Stimulated activated CD4-positive, alpha-beta T cell treated with anti-CD3 and anti-CD28 coated beads, Interleukin-1b, Interleukin-23, amount 100 ng/mL, for 1 hour (primary cell): Measurements from ENCODE around the gene ADGRE3.
"Not testable (repeated sequence)": the region's sequence is repeated elsewhere in the genome, so short reads cannot be mapped to it uniquely, and the experiment has no call there.

Experiments
- DNase-seq, 2 donors: peaks; one replicate each; pipeline ENCODE4 v3.0.0-alpha.2; 2020; ENCODE audit warnings: low read depth in 2 of 2

ADGRE3 gene

DNA sequence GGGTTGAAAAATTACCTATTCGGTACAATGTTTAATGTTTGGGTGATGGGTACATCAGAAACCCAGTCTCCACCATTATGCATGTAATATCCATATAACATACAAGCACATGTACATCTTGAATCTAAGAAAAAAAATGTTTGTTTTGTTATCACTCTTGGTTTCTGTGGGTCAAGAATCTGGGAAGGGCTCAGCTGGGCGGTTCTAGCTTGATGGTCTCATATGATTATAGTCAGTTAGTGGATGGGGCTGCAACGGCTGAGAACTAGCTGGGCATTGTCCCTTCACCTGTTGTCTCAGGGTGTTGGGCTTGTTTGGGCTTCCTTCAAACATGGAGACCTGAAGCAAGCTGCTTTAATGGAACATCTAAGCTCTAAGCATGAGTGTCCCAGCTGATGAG is 4.7 kb downstream of the ADGRE3 start:
- DNase-seq = no peak

DNA sequence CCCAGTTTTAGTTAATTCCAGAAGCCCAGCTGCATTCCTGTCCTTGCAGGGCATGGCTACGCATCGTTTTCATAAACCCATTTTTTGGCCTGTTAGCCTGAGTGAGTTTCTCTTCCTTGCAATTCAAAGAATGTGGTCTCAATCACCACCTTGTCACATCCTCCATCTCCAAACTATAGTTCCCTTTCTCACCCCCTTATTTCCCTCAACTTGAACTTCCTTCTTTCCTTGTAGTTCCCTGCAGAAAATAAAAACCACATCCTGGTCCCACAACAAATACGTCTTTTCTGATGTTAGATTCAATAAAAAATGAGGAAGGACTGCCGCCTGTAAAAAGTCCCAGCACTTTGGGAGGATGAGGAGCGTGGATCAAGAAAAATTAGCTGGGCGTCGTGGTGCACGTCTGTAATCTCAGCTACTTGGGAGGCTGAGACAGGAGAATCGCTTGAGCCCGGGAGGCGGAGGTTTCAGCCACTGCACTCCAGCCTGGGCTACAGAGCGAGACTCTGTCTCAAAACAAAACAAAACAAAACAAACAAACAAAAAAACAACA is 13.2 kb downstream of the ADGRE3 start:
- no peak for DNase-seq

- no peak for DNase-seq
These were observed 14.7 kb downstream of the ADGRE3 start for GRCh38 chr19:14659874-14660489.

GRCh38 chr19:14655726-14656125 is 18.9 kb downstream of the ADGRE3 start:
- DNase-seq = no peak

GRCh38 chr19:14654786-14655560 is 19.7 kb downstream of the ADGRE3 start:
- no peak for DNase-seq

DNA sequence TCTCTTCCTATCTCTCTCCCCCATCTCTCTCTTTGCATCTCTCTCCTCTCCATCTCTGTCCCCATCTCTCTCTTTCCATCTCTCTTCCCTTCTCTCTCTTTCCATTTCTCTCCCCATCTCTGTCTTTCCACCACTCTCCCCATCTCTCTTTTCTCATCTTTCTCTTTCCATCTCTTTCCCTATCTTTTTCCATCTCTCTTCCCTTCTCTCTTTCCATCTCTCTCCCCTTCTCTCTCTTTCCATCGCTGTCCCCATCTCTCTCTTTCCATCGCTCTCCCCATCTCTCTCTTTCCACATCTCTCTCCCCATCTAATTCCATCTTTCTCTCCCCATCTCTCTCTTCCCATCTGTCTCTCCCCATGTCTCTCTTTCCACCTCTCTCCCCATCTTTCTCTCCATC is 24.5 kb downstream of the ADGRE3 start:
- no peak for DNase-seq

GRCh38 chr19:14649020-14649419 is 25.6 kb downstream of the ADGRE3 start:
- DNase-seq = no peak

GRCh38 chr19:14648506-14648905 is 26.1 kb downstream of the ADGRE3 start:
- no peak for DNase-seq

DNA sequence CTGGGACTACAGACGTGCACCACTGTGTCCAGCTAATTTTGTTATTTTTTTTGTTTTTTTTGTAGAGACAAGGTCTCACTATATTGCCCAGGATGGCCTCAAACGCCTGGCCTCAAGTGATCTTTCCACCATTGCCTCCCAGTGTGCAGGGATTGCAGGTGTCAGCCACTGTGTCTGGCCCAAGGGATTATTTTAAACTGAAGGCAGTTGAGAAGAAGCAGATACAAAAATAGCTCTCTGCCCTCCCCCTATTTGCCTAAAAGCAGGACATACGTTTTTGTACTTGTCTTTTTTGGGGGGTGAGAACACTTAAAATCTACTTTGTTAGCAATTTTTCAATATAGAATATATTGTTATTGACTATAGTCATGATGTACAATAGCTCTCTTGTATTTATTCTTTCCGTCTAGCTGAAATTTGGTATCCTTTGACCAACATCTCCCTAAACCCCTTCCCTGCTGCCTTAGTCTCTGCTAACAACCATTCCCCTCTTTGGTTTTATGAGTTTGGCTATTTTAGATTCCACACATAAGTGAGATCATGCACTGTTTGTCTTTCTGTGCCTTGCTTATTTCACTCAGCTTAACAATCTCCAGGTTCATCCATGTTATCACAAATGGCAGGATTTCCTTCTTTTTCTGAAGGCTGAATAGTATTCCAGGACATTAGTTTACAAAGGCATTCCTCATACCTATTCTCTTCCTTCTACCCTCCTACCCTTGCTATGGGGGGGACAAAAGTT is 34.9 kb downstream of the ADGRE3 start:
- no peak for DNase-seq

- DNase-seq = no peak
These were observed 42.4 kb downstream of the ADGRE3 start for GRCh38 chr19:14632286-14632685.

DNA sequence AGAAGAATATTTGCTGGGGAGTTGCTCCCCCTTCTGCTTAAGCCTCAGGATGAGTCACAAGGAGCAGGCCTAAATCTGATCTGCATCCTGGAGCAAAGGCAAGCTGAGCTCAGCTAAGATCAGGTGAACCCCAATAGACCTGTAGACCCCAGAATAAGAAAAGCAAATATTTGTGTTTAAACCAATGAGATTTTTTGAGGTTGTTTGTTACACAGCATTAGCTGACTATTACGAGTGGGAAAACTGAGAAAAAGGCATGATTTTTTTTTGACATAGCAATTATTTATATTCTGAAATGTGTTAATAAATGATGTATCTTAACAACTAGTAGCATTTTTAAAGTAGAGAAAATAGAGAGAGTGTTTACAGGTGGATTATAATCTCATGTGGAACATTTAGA is 45.1 kb downstream of the ADGRE3 start:
- no peak for DNase-seq

DNA sequence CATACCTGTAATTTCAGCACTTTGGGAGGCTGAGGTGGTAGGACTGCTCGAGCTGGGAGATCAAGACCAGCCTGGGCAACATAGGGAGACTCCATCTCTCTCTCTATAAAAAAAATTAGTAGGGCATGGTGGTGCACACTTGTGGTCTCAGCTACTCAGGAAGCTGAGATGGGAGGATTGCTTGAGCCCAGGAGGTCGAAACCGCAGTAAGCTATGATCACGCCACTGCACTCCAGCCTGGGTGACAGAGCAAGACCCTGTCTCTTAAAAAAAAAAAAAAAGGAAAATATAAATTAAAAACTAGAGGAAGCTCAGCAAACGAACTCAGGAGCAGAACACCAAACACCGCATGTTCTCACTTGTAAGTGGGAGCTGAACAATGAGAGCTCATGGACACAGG is 50.2 kb downstream of the ADGRE3 start:
- DNase-seq = not testable (repeated sequence)

GRCh38 chr19:14619404-14619803 is 55.2 kb downstream of the ADGRE3 start:
- no peak for DNase-seq

- no peak for DNase-seq
These were observed 58.2 kb downstream of the ADGRE3 start for GRCh38 chr19:14616407-14616806.

- DNase-seq = no peak
These were observed 59.0 kb downstream of the ADGRE3 start for GRCh38 chr19:14615623-14616022.

DNA sequence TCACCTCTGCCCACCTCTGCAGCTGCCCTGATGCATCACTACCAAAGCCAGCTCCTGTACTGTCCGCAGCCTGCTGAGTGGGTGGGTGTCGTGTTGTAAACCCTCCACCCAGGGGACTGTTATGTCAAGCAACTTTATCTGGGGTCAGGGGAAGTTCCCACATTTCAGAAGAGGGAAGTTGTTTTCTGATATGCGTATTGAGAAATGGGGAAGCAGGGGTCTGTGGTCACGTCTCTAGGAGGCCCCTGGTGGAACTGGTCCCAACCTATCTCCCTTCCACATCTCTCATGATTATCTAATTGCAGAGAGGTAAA is 60.6 kb downstream of the ADGRE3 start:
- no peak for DNase-seq

DNA sequence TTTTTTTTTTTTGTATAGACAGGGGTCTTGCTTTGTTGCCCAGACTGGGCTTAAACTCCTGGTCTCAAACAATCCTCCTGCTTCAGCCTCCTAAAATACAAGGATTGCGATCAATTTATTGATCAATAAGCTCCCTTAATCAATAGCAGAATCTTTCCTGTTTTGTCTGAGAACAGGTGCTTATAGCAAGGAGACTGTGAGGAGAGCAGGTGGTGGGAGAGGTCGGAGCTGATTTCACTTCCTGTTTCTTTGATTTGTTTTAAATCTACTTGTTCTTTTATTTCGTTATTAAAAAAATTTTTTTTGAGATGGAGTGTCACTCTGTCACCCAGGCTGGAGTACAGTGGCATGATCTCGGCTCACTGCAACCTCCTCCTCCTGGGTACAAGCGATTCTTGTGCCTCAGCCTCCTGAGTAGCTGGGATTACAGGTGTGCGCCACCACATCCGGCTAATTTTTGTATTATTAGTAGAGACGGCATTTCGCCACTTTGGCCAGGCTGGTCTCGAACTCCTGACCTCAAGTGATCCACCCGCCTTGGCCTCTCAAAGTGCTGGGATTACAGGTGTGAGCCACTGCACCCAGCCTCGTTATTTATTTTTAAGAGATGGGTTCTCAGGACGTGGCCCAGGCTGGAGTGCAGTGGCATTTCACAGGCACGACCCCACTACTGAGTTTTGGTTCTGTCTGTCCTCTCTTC is 61.1 kb downstream of the ADGRE3 start:
- DNase-seq = not testable (repeated sequence)

DNA sequence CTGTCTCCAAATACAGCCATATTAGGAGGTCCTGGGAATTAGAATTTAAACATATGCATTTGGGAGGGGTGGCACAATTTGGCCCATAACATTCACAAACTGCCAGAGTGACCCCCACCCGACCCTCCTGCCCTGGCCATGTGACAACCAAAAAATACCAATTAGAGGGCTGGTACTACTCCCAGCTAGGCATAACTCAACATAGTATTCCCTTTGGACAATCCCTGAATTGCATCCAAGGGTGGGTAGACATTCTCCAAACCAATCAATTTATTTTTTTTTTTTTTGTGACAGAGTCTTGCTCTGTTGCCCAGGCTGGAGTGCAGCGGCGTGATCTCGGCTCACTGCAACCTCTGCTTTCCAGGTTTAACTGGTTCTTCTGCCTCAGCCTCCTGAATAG is 62.0 kb downstream of the ADGRE3 start:
- DNase-seq = no peak

- DNase-seq = not testable (repeated sequence)
These were observed 62.4 kb downstream of the ADGRE3 start for GRCh38 chr19:14612242-14612641.

GRCh38 chr19:14611051-14611450 is 63.6 kb downstream of the ADGRE3 start:
- DNase-seq = no peak

DNA sequence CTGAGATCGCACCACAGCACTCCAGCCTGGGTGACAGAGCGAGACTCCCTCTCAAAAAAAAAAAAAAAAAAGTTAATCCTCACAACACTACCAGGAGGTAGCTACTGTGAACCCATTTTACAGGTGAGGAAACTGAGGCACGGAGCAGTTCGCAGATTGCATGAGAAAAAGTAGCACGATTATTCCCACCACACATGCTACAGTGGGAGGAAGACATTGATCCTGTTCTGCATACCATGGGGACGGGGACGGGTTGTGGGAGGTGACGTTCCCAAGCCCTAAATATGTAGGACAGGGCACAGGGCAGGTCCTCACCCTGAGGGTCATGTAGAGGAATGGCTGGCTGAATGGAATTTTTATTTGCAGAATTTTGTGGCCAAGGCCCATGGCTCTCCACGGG is 68.0 kb downstream of the ADGRE3 start:
- no peak for DNase-seq

DNA sequence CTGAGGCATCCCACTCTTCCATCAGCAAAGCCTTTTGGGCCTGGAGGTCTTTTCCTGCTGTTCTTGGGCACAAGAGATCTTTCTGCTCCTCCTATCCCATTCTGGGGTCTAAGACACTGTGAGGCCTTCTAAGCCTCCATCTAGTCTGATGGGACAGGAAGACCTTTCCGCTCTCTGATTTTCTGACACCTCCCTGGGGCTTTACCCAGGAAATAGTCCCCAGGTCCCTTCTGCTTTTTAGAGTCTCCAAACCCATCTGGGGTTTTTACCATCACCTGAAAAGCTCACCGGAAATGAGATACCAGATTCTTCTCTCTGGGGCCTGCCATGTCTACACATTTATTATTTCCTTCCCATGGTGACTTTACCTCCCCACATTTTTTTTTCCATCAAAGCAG is 70.7 kb downstream of the ADGRE3 start:
- no peak for DNase-seq
